ENCODE results near the gene EFNA5.
A peak's percentile ranks its signal among the peaks of the same experiment; 100 is the strongest.
"Not testable (repeated sequence)": the region's sequence is repeated elsewhere in the genome, so short reads cannot be mapped to it uniquely, and the experiment has no call there.

The EFNA5 gene

DNA sequence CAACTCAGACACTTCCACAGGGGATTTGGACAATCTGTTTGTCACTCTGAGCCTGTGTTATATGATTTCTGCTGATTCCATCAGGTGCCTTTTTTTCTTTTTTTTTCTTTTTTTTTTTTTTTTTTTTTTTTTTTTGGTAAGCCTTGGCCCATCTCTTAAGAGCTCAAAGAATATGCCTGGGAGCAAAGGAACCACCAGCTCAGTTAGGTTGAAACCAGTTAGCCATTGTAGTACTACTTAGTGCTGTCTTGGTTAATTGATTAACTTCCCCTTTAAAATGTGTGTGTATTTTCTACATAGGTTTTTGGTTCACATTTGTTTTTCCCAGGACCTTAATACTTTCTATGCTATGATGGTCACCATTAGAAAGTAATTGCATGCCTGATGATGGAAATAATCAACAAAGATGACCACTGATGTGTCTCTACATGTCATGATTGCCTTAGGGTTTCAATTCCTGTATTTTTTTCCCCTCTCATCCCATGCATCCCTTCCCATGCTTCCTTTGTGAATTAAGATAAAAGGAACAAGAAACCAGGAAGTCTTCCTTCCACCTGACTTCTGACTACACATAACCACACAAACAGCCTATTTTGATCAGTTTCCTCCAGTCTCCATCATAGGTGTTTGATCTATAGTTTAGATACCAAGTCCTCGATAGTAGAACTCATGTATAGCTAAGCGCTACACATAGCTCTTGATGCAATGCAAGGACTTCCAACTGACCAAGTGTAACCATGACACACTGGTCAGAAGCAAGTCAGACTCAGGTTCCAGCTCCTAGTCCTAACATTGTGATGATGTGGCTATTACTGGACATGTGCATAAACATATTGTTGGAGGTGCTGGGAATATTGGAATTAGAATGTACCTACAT, 306.1 kb downstream of the EFNA5 start:
- FAIRE-seq, result peak; percentile 60
- DNase-seq (ENCODE audit: extremely low spot score, insufficient read length, low read depth), result no peak

- DNase-seq (ENCODE audit: extremely low spot score, insufficient read length, low read depth), result no peak
- FAIRE-seq, result no peak
Observed at GRCh38 chr5:107363768-107364167, 307.0 kb downstream of the EFNA5 start.

GRCh38 chr5:107361945-107362344, 308.8 kb downstream of the EFNA5 start:
- FAIRE-seq, result peak; percentile 58

DNA sequence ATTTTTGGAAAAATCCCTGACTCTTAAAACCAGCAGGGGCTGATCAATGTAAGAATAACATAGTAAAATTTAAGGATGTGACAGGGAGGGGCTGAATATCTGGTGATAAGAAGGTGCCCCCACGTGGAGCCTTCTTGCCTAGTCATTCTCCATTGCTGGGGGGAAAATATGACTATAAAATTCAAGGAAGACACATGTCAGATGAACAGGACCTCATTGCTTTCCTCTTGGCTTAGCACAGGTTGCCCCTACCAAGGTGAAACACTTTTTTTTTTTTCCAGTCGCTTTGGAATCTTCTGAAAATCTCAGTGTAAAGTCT, 310.9 kb downstream of the EFNA5 start:
- no peak for FAIRE-seq
- no peak for DNase-seq (ENCODE audit: extremely low spot score, insufficient read length, low read depth)

More at GRCh38 chr5:107361945-107362344, 308.8 kb downstream of the EFNA5 start:
- DNase-seq (ENCODE audit: extremely low spot score, insufficient read length, low read depth), result no peak

DNA sequence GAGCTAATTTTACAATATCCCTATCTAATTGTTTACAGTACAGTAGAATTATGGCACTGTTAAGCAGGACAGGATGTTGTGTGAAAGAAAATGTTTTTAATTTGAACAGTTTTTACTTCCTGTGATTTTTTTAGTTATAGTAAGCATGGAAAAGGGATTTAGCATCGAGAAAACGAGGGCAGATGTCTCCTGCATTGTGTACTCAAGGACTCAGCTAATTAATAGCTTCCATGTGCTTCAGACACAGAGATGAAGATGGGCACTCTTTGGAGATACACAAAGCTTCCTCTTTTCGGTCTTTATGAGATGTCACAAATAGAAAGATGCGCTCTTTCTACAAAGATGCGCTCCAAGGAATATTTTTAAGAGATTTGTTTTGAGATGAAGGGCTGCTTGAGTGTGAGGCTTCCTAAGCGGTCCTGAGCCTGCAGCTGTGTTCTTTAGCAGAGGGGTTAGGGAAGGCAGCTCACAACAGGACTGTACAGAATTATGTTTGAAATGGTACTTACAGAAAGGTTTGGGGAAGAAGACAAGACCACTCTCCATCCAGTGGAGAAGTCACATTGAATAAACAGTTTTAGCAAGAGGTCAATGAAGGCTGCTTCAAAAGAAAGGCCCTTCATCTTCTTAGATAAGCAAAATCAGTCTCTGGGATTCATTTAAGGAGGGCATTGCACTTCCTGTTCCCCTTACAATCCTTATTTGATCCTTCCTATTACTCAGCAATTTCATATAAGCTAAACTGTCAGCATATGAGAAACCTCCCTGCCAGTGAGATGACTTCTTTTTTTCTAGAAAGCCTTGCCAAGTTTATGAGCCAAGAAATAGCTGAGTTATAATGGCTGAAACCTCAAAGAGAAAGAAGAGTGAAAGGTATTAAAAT, 311.5 kb downstream of the EFNA5 start:
- FAIRE-seq, result peak; percentile 35
- no peak for DNase-seq (ENCODE audit: extremely low spot score, insufficient read length, low read depth)

GRCh38 chr5:107356891-107357290, 313.8 kb downstream of the EFNA5 start:
- no peak for FAIRE-seq

DNA sequence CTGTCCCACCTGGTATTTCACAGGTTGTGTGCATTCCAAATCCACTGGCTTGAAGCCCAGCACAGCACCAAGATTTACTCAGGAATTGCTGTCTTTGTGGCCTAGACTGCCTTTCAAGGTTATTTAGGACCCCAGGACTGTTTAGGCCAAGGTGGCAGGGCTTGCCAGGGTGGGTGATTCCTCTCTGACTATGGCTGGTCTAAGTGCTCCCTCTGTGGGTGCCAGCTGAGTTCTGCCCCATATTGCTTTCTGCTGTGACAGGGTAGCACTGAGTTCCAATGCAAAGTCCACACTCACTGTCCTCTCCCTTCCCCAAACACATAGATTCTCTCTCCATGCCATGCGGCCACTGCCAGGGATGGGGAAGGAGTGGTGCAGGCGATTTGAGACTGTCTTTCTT, 318.2 kb downstream of the EFNA5 start:
- no peak for DNase-seq (ENCODE audit: extremely low spot score, insufficient read length, low read depth)
- FAIRE-seq, result no peak

More at GRCh38 chr5:107356891-107357290, 313.8 kb downstream of the EFNA5 start:
- no peak for DNase-seq (ENCODE audit: extremely low spot score, insufficient read length, low read depth)

- DNase-seq (ENCODE audit: extremely low spot score, insufficient read length, low read depth); FAIRE-seq: not testable (repeated sequence)
Observed at GRCh38 chr5:107346580-107346979, 324.2 kb downstream of the EFNA5 start.

DNA sequence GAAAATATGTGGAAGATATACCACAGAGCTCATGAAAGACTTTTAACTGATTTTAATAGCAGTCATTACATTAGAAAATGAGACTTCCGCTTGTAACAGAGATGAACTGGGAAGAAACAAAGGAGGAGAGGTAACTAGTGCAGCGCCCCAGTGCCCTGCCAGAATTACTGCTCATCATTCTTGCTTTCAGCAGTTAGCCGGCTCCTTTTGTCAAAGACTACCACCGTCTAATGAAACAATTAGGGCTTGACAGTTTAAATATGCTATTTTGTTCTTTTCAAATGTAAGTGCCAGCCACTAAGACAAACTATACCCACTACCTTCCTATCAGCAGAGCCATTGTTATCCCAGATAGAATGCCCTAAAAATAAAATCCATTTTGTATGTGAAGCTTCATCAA, 328.4 kb downstream of the EFNA5 start:
- DNase-seq (ENCODE audit: extremely low spot score, insufficient read length, low read depth), result no peak

GRCh38 chr5:107341376-107342084, 329.2 kb downstream of the EFNA5 start:
- FAIRE-seq (no peak), DNase-seq (ENCODE audit: extremely low spot score, insufficient read length, low read depth) (no peak)

More for the DNA sequence above, 328.4 kb downstream of the EFNA5 start:
- FAIRE-seq, result no peak

DNA sequence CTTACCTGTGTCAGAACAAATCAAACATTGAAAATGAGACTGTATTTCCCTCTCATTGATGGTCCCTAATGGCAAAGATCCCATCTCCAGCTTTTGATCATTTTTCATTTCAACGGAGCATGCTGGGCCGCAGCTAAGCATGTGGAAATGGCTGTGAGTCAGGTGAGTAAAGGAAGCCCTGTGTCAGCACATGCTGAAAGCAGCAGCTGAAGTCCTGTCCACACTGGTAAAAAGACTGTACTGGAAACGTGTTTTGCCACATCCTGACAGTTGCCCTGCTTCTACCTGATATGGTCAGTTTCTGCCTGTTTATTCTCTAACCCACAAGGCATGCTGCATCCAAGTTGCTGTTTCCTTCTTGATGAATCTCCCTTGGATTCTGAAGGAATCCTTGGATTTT, 330.1 kb downstream of the EFNA5 start:
- DNase-seq (ENCODE audit: extremely low spot score, insufficient read length, low read depth) (no peak), FAIRE-seq (no peak)

DNA sequence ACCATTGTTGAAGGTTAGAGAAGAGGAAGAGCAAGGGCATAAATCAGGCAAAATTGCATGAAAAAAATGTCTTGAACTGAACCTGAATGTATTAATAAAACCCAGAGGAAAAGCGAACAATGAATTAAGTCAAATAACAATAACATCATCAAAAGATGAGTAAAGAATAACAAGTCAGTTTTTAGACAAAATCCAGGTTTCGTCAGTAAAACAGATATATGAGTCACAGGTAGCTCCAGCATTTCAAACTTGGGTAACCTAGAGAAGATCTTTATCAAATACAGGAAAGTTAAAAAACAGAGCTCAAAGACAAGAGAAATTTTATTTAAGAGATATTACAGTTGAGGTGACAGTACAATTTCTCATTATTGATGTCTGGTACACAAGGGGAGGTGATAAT, 332.4 kb downstream of the EFNA5 start:
- DNase-seq (ENCODE audit: extremely low spot score, insufficient read length, low read depth) (no peak), FAIRE-seq (no peak)

- no peak for FAIRE-seq
- no peak for DNase-seq (ENCODE audit: extremely low spot score, insufficient read length, low read depth)
Observed at GRCh38 chr5:107337281-107337680, 333.5 kb downstream of the EFNA5 start.

DNA sequence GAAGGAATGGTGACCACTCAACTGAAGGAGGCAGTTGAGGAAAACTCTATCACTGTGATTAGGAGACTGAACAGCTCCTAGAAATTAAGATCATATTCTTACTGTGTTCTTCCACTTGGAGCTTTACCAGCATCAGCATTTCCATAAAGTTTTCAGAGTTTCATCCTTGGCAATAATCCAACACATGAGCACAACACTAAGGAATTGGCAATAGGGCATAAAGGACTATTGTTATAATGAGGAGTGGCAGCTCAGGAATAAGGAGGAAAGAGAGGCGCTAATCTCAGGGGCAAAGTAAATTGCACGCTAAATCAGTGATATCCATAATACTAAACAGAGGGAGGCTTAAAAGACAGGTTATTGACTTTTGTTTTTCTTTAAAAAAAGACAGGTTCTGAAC, 338.9 kb downstream of the EFNA5 start:
- FAIRE-seq, result no peak
- no peak for DNase-seq (ENCODE audit: extremely low spot score, insufficient read length, low read depth)

DNA sequence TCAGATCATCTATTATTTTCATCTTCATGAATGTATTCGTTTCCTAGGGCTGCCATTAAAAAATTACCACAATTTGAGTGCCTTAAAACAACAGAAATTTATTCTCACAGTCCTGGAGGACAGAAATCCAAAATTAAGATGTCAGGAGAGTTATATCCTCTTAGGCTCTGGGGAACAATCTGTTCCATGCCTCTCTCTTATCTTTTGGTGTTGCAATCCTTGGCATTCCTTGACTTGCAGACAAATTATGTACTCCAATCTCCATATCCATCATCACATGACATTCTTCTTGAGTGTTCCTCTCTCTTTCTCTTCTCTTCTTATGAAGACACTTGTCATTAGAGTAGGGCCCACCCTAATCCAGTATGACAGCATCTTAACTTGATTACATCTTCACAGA, 339.4 kb downstream of the EFNA5 start:
- DNase-seq (ENCODE audit: extremely low spot score, insufficient read length, low read depth) (no peak), FAIRE-seq (no peak)

GRCh38 chr5:107330903-107331302, 339.8 kb downstream of the EFNA5 start:
- DNase-seq (ENCODE audit: extremely low spot score, insufficient read length, low read depth), result no peak
- FAIRE-seq, result no peak

DNA sequence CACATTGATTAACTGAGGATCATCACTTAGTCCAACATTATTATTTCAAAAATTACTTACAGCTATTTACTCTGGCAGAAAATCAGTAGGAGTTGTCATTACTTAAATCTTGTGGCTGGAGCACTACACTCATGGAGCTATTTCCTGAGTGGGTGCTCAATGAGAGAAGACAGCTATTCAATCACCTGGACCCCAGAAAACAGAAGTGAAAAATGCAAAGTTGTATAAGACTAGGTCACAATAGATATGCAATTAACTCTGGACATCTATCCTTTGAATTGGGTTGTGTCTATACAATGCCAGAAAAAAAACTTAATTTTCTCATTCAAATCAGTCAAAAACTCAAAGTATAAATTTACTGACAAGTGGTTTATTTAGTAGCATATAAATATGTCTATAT, 340.9 kb downstream of the EFNA5 start:
- DNase-seq (ENCODE audit: extremely low spot score, insufficient read length, low read depth) (no peak), FAIRE-seq (no peak)

Measured in GM18507 (cell line).